ENCODE results near the gene SLC35A3. TPM values are rescaled to one million over a fixed set of nuclear protein-coding genes. Genes with fewer than 3 reads are reported as not detected.

The SLC35A3 gene
- total and polyA plus RNA-seq, 2 of the 4 experiments (the other 2 are of a cell fraction): 9.6 to 13.6 TPM

DNA sequence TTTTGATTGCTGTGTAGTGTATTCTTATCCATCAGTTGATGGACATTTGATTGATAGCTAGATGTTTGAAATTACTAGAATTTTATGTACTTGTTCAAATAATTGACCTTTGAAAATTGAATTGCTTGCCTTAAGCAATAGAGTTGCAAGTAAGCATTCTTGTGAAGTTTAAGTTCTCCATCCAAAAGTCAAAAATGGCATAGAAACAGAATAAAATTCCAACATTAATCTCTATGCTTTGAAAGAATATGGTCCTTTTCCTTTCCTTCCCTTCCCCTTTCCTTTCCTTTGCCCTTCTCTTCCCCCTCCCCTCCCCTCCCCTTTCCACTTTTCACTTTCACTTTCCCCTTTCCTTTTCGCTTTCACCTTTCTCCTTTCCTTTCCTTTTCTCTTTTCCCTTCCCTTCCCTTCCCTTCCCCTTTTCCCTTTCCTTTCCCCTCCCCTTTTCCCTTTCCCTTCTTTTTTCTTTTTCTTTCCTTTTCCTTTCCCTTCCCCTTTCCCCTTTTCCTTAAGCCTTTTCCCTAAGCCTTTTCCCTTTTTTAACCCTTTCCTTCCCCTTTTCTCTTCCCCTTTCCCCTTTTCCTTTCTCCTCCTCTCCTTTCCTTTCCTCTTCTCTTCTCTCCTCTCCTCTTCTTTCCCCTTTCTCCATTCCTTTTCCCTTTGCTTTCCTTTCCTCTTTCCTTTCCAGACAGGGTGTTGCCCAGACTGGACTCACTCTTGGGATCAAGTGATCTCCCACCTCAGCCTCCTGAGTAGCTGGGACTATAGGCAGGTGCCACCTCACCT is 95.6 kb downstream of the SLC35A3 start:
- TF ChIP-seq MXI1 (IDR thresholded peaks at IDR 0.05; ENCODE audit: borderline replicate concordance, low read depth, low read length) (no peak), CEBPB (IDR thresholded peaks at IDR 0.05; ENCODE audit: low read depth, low read length) (no peak)
- Histone ChIP-seq H3K9me3 (ENCODE audit: control insufficient read depth, insufficient read depth, low read length) (no peaks in the 10 kb centered on the region), H4K91ac (ENCODE audit: insufficient read depth, low read depth, low read length) (no peak overlapping the region), H2AK5ac (ENCODE audit: low read depth, low read length) (no peak overlapping the region), H3K4ac (ENCODE audit: low read depth, low read length) (no peak overlapping the region), H2BK15ac (ENCODE audit: low read depth, low read length) (no peak overlapping the region), H2BK5ac (ENCODE audit: low read depth, low read length, poor library complexity, severe bottlenecking) (no peak overlapping the region), H3K56ac (ENCODE audit: extremely low read depth, insufficient read depth, low read length) (no peak overlapping the region), H4K20me1 (ENCODE audit: insufficient read depth, low read length) (no peaks in the 10 kb centered on the region), H2BK20ac (ENCODE audit: low read depth, low read length) (no peak overlapping the region), H3K36me3 (ENCODE audit: control insufficient read depth, insufficient read depth, low read length) (peaks cover 46% of the 10 kb centered on the region), H4K5ac (ENCODE audit: low read depth, low read length) (no peak overlapping the region), H3K79me1 (ENCODE audit: low read depth in 1 of 2, low read length in 2 of 2) (peaks cover 29 to 32% of the 10 kb centered on the region in 2 experiments), H3K18ac (ENCODE audit: low read depth, low read length) (no peak overlapping the region), H3K4me3 (ENCODE audit: insufficient read depth, low read depth, low read length) (no peak overlapping the region), H3K4me1 (ENCODE audit: control insufficient read depth, insufficient read depth, low read length) (no peaks in the 10 kb centered on the region), H3K9ac (ENCODE audit: low read depth, low read length) (no peak overlapping the region), H4K8ac (ENCODE audit: low read depth in 2 of 2, low read length in 2 of 2) (no peak overlapping the region), H3K4me2 (ENCODE audit: low read depth, low read length) (no peak overlapping the region), H3K27ac (ENCODE audit: insufficient read depth, low read length) (no peak overlapping the region), H3K9me1 (ENCODE audit: insufficient read depth, low read length) (no peaks in the 10 kb centered on the region), H2AFZ (replicated peaks; ENCODE audit: low read length, poor library complexity) (no peak overlapping the region), H2BK120ac (ENCODE audit: low read depth, low read length) (no peak overlapping the region), H3K23ac (ENCODE audit: low read depth, low read length) (no peak overlapping the region), H3K14ac (replicated peaks; ENCODE audit: low read depth, low read length) (no peak overlapping the region), H3K27me3 (ENCODE audit: control insufficient read depth, insufficient read depth, low read length) (no peaks in the 10 kb centered on the region), H2AK9ac (replicated peaks; ENCODE audit: low read depth, low read length, poor library complexity) (no peak overlapping the region)
- dilution Hi-C loops (cut with HindIII; ENCODE audit: low sequenced_read_pairs, unreplicated experiment): no loop called here
- in situ Hi-C loops (cut with MboI; ENCODE audit: low sequenced_read_pairs): no loop called here
- CTCF ChIA-PET: no interaction called here
- BruUV-seq (replicated peaks): no TSS peak
- POLR2A ChIA-PET (ENCODE audit: unreplicated experiment): no interaction called here
- intact Hi-C loops (cut with micrococcal nuclease): no loop called here
- 92 to 100% methylated on average over 1 of the region's 1 CpG for WGBS, 2 experiments (ENCODE audit: extremely low coverage in 2 of 2, insufficient read length in 1 of 2)
- DNase-seq: no peak
- no peak for ATAC-seq (ENCODE audit: low read depth)
